K562 (cell line): Measurements from ENCODE around the gene TMEM191C.
"Not testable (repeated sequence)": the region's sequence is repeated elsewhere in the genome, so short reads cannot be mapped to it uniquely, and the experiment has no call there.

Source experiments
- ARID2 ChIP-seq: fragments of 450-650 bp; IDR thresholded peaks from 2 replicates; pipeline ENCODE4 v1.6.1; 2017; ENCODE audit warnings: antibody characterized with exemption, mild to moderate bottlenecking
- SAFB2 ChIP-seq: fragments of 200-400 bp; formaldehyde crosslinking; IDR thresholded peaks from 2 replicates; pipeline ENCODE4 v1.6.1; 2018; ENCODE audit warnings: borderline replicate concordance, low read length, low read depth, moderate library complexity; ENCODE audit not compliant: severe bottlenecking
- ZFP36 ChIP-seq: fragments of 150-350 bp; IDR thresholded peaks from 2 replicates; pipeline ENCODE4 v1.6.1; 2018; ENCODE audit warnings: low read length, low read depth; ENCODE audit not compliant: partially characterized antibody

- not testable (repeated sequence) for TF ChIP-seq SAFB2, ARID2, ZFP36
Measured at GRCh38 chr22:21418974-21419638, 48.1 kb upstream of the TMEM191C start.
